A673 (cell line): ENCODE data around the gene DEPDC7.
"Not testable (repeated sequence)": the region's sequence is repeated elsewhere in the genome, so short reads cannot be mapped to it uniquely, and the experiment has no call there.

Source experiments
- CTCF ChIP-seq: fragments of 300-800, 200-600 bp; sonication (generic); conservative IDR thresholded peaks from 2 replicates; pipeline ENCODE4 v1.5.1; 2017; ENCODE audit warnings: low read depth, mild to moderate bottlenecking, antibody characterized with exemption, low read length, moderate library complexity, mixed read lengths
- EZH2 ChIP-seq: fragments of 200-600 bp; sonication (generic); IDR thresholded peaks from 2 replicates; pipeline ENCODE4 v1.6.1; 2017; ENCODE audit warnings: borderline replicate concordance, low read depth, mild to moderate bottlenecking, mixed read lengths, antibody characterized with exemption, low read length; ENCODE audit not compliant: poor library complexity, severe bottlenecking

DNA sequence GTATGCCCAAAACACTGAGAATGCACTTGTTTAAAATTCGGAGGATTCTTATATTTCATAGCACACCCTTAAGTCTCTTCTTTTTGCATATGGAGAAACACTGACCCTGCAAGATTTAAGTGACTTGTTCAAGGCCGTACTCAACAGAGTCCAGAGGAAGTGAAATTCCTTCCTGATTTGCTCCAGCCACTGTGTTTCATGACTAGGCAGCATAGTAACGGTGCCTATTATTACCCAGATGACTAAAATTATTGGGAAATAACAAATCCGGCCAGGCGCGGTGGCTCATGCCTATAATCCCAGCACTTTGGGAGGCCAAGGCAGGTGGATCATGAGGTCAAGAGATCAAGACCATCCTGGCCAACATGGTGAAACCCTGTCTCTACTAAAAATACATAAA, 33.0 kb downstream of the DEPDC7 start:
- not testable (repeated sequence) for TF ChIP-seq CTCF, EZH2
